Bronchial epithelial cell (primary cell): Measurements from ENCODE around the gene AHDC1. TPM values are rescaled to one million over a fixed set of nuclear protein-coding genes. Genes with fewer than 3 reads are reported as not detected.
"Not testable (repeated sequence)": the region's sequence is repeated elsewhere in the genome, so short reads cannot be mapped to it uniquely, and the experiment has no call there.

Experiments
- DNase-seq: peaks from one replicate; pipeline ENCODE4 v3.0.0-alpha.2; 2010; ENCODE audit warnings: low read depth
- FAIRE-seq: peaks from 2 replicates; lab custom pipeline; 2011; peaks lifted over from hg19 to GRCh38; lab: Jason Lieb, UNC
- H3K27me3 ChIP-seq: 2 replicates; pipeline ENCODE4 v1.5.1; 2011; ENCODE audit warnings: low read length; ENCODE audit not compliant: control insufficient read depth, insufficient read depth
- H3K36me3 ChIP-seq: 2 replicates; pipeline ENCODE4 v1.5.1; 2011; ENCODE audit warnings: low read length; ENCODE audit not compliant: control insufficient read depth, insufficient read depth
- H3K4me3 ChIP-seq: 2 replicates; pipeline ENCODE4 v1.5.1; 2011; ENCODE audit warnings: mild to moderate bottlenecking, low read depth, low read length, control low read depth
- total RNA-seq: library from RNA; depleted of rRNA; stranded (reverse); fragments of >200 nt; gene quantifications from 2 replicates; pipeline ENCODE4 v1.2.1, GENCODE V29; 2014
- TF ChIP-seq, protein P1 (sequence below): IDR thresholded peaks from 2 replicates; pipeline ENCODE4 v1.5.1; 2011; ENCODE audit warnings: mild to moderate bottlenecking, moderate library complexity, low read length, control low read depth, inconsistent platforms; ENCODE audit not compliant: insufficient read depth, severe bottlenecking

AHDC1 gene
- total RNA-seq, 1 donor from 2014 or later = 5.0 TPM

- Histone ChIP-seq H3K36me3 (no peaks in the 10 kb centered on the region), H3K4me3 (no peak overlapping the region), H3K27me3 (no peaks in the 10 kb centered on the region)
- TF ChIP-seq, protein P1, sequence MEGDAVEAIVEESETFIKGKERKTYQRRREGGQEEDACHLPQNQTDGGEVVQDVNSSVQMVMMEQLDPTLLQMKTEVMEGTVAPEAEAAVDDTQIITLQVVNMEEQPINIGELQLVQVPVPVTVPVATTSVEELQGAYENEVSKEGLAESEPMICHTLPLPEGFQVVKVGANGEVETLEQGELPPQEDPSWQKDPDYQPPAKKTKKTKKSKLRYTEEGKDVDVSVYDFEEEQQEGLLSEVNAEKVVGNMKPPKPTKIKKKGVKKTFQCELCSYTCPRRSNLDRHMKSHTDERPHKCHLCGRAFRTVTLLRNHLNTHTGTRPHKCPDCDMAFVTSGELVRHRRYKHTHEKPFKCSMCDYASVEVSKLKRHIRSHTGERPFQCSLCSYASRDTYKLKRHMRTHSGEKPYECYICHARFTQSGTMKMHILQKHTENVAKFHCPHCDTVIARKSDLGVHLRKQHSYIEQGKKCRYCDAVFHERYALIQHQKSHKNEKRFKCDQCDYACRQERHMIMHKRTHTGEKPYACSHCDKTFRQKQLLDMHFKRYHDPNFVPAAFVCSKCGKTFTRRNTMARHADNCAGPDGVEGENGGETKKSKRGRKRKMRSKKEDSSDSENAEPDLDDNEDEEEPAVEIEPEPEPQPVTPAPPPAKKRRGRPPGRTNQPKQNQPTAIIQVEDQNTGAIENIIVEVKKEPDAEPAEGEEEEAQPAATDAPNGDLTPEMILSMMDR = peak; percentile 83
- DNase-seq (peak; percentile 44), FAIRE-seq (no peak)
These were observed 39.8 kb upstream of the AHDC1 start for GRCh38 chr1:27643600-27644368.

DNA sequence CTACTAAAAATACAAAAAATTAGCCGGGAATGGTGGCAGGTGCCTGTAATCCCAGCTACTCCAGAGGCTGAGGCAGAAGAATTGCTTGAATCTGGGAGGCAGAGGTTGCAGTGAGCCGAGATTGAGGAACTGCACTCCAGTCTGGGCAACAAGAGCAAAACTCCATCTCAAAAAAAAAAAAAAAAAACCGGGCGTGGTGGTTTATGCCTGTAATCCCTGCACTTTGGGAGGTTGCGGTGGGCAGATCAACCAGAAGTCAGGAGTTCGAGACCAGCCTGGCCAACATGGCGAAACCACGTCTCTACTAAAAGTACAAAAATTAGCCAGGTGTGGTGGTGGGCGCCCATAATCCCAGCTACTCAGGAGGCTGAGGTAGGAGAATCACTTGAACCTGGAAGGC is 36.6 kb upstream of the AHDC1 start:
- not testable (repeated sequence) for FAIRE-seq, H3K27me3 ChIP-seq, H3K4me3 ChIP-seq, DNase-seq, H3K36me3 ChIP-seq

GRCh38 chr1:27638805-27639204 is 34.9 kb upstream of the AHDC1 start:
- no peak for FAIRE-seq
- Histone ChIP-seq H3K4me3 (no peak overlapping the region), H3K36me3 (no peaks in the 10 kb centered on the region), H3K27me3 (peaks cover 3% of the 10 kb centered on the region)
- TF ChIP-seq, protein P1 = no peak
- no peak for DNase-seq

DNA sequence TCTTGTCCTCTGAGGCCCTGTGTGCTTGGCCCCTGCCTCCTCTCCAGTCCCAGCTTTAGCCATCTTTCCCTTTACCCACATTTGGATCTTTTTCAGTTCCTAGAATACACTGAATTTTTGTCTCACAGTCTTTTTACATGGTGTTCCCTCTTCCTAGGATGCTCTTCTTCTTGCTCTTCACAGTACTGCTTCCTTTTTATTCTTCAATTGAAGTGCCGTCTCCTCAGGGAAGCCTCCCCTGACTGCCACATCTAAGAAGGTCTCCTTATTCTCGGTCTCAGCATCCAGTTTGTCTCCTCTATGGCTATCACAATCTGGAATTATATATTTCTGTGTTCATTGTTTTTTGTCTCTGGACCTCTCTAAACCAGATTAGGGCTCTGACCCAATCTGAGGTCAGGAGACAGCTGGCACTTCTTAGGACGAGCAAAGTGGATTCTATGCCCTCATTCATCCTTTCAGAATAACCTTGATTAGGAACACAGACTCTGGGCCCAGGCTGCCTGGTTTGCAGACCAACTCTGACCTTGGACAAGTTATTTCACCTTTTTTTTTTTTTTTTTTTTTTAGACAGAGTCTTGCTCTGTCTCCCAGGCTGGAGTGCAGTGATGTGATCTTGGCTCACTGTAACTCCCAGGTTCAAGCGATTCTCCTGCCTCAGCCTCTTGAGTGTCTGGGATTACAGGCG is 34.2 kb upstream of the AHDC1 start:
- TF ChIP-seq, protein P1 = no peak
- no peak for FAIRE-seq
- no peak overlapping the region for H3K4me3 ChIP-seq
- H3K36me3 ChIP-seq = no peaks in the 10 kb centered on the region
- no peak for DNase-seq
- H3K27me3 ChIP-seq = peaks cover 3% of the 10 kb centered on the region

GRCh38 chr1:27635396-27636142 is 31.6 kb upstream of the AHDC1 start:
- Histone ChIP-seq H3K36me3 (no peaks in the 10 kb centered on the region), H3K27me3 (peaks cover 5% of the 10 kb centered on the region), H3K4me3 (no peak overlapping the region)
- FAIRE-seq (no peak), DNase-seq (no peak)
- TF ChIP-seq, protein P1 = no peak

- TF ChIP-seq, protein P1 = no peak
- H3K27me3 ChIP-seq = peaks cover 5% of the 10 kb centered on the region
- FAIRE-seq = no peak
- no peak for DNase-seq
- H3K4me3 ChIP-seq = peak within 1 kb of the TSS; percentile 22
- H3K36me3 ChIP-seq = no peaks in the 10 kb centered on the region
These were observed 31.0 kb upstream of the AHDC1 start, which contains the start of gene FGR for GRCh38 chr1:27634985-27635367. Gene FGR, minus strand, starts transcription at chr1:27635185. Its CDS starts 11,269 bp downstream, at chr1:27623916.
